Nephron progenitor cell (in vitro differentiated cells): Measurements from ENCODE around the gene MORN3.
A peak's percentile ranks its signal among the peaks of the same experiment; 100 is the strongest.
"Not testable (repeated sequence)": the region's sequence is repeated elsewhere in the genome, so short reads cannot be mapped to it uniquely, and the experiment has no call there.

Source experiments
- DNase-seq: peaks from one replicate; pipeline ENCODE4 v3.0.0; 2021
- H3K27ac Mint-ChIP-seq: 2 replicates; pipeline ENCODE4 v1.8.0; 2021; ENCODE audit warnings: mild to moderate bottlenecking, moderate library complexity, mixed read lengths
- H3K27me3 Mint-ChIP-seq: 2 replicates; pipeline ENCODE4 v1.8.0; 2021; ENCODE audit warnings: mild to moderate bottlenecking, low read depth, mixed read lengths; ENCODE audit not compliant: poor library complexity
- H3K36me3 Mint-ChIP-seq: 2 replicates; pipeline ENCODE4 v1.8.0; 2021; ENCODE audit warnings: low read depth, mixed read lengths
- H3K4me1 Mint-ChIP-seq: 2 replicates; pipeline ENCODE4 v1.8.0; 2021; ENCODE audit warnings: mixed read lengths
- H3K4me3 Mint-ChIP-seq: 2 replicates; pipeline ENCODE4 v1.8.0; 2021; ENCODE audit warnings: mild to moderate bottlenecking, moderate library complexity, mixed read lengths
- H3K9me3 Mint-ChIP-seq: 2 replicates; pipeline ENCODE4 v1.8.0; 2021; ENCODE audit warnings: mild to moderate bottlenecking, moderate library complexity, mixed read lengths
- CTCF ChIP-seq: fragments of 200-600 bp; sonication (generic); IDR thresholded peaks from 2 replicates; pipeline ENCODE4 v1.5.0; 2021; ENCODE audit warnings: antibody characterized with exemption

Gene MORN3

DNA sequence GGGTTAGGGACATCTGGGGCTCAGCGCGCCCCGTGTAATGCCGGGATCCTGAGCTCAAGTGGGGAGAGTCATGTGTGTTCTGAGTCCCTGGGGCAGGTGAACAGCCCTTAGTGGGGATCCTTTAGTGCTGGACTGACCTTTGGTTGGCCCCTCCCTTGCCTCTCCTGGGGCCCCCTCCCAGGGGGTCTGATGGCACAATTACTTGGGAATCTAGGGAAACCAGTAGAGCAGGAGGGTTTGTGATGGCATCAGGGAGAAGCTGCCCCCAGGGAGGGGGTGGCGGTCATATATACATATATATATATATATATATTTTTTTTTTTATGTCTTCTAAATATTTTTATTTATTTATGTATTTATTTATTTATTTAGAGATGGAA, at the start of gene MORN3:
MORN3 (minus strand) TSS at position 134 of the 380 bp plus-strand sequence. CDS start 171 bp downstream, outside the sequence.
- Mint-ChIP-seq H3K9me3 (no peaks in the 10 kb centered on the region), H3K27ac (no peak within 1 kb of the TSS), H3K27me3 (peaks cover 5% of the 10 kb centered on the region), H3K36me3 (no peaks in the 10 kb centered on the region), H3K4me1 (peaks cover 31% of the 10 kb centered on the region), H3K4me3 (no peak within 1 kb of the TSS)
- no peak for DNase-seq
- TF ChIP-seq CTCF = no peak

DNA sequence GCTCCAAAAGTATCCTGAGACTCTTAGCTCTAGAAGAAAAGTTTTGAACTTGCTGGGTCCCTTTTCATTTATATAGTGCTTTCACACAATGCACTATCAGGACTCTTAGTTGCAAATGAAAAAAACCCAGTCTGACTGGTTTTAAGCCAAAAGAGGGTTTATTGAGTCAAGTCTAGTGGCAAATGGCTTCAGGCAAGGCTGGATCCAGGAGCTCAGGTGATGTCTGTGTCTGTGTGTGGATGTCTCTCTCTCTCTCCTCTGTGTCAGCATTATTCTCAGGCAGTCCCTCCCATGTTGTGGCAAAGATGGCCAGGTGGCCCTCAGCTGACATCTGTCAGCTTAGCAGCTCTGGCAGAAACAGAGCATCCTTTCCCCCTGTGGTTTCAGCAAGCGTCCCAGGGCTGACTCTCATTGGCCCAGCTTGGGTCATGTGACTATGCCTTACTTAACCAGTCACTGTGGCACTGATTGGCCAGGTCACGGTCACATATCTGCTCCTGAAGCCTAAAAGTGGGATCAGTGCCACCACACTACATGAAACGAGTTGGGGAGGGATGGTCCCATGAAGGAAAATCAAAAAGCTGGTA, 49.3 kb upstream of the MORN3 start:
- no peak for DNase-seq
- H3K4me3 Mint-ChIP-seq = no peak overlapping the region
- no peaks in the 10 kb centered on the region for H3K9me3 Mint-ChIP-seq
- H3K27me3 Mint-ChIP-seq = peaks cover 5% of the 10 kb centered on the region
- H3K36me3 Mint-ChIP-seq = peaks cover 12% of the 10 kb centered on the region
- peaks cover 54% of the 10 kb centered on the region for H3K4me1 Mint-ChIP-seq
- no peak for TF ChIP-seq CTCF
- H3K27ac Mint-ChIP-seq = peak overlapping the region; percentile 29

GRCh38 chr12:121717041-121717699, 47.7 kb upstream of the MORN3 start:
- H3K27ac Mint-ChIP-seq = peak overlapping the region; percentile 99
- peak; percentile 53 for DNase-seq

GRCh38 chr12:121715862-121716435, 46.5 kb upstream of the MORN3 start:
- Mint-ChIP-seq H3K4me1 (peaks cover 72% of the 10 kb centered on the region), H3K9me3 (no peaks in the 10 kb centered on the region), H3K27ac (peak overlapping the region; percentile 66), H3K4me3 (no peak overlapping the region), H3K36me3 (peaks cover 4% of the 10 kb centered on the region), H3K27me3 (peaks cover 5% of the 10 kb centered on the region)
- DNase-seq = no peak
- no peak for TF ChIP-seq CTCF

More at GRCh38 chr12:121717041-121717699, 47.7 kb upstream of the MORN3 start:
- Mint-ChIP-seq H3K4me1 (peaks cover 65% of the 10 kb centered on the region), H3K4me3 (peak overlapping the region; percentile 31), H3K9me3 (no peaks in the 10 kb centered on the region), H3K36me3 (peaks cover 4% of the 10 kb centered on the region), H3K27me3 (peaks cover 5% of the 10 kb centered on the region)
- no peak for TF ChIP-seq CTCF

DNA sequence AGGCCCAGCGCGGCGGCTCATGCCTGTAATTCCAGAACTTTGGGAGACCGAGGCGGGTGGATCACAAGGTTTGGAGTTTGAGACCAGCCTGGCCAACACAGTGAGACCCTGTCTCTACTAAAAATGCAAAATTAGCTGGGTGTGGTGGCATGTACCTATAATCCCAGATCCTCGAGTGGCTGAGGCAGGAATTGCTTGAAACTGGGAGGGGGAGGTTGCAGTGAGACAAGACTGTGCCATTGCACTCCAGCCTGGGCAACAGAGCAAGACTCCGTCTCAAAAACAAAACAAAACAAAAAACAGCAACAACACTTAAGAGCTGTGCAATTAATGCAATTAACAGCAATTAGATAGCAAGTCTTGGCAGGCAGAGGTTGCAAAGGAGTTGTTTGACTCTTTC, 45.6 kb upstream of the MORN3 start:
- not testable (repeated sequence) for H3K36me3 Mint-ChIP-seq, H3K27me3 Mint-ChIP-seq, H3K4me3 Mint-ChIP-seq, H3K9me3 Mint-ChIP-seq, DNase-seq
- Mint-ChIP-seq H3K27ac (peak overlapping the region; percentile 44), H3K4me1 (peaks cover 73% of the 10 kb centered on the region)

DNA sequence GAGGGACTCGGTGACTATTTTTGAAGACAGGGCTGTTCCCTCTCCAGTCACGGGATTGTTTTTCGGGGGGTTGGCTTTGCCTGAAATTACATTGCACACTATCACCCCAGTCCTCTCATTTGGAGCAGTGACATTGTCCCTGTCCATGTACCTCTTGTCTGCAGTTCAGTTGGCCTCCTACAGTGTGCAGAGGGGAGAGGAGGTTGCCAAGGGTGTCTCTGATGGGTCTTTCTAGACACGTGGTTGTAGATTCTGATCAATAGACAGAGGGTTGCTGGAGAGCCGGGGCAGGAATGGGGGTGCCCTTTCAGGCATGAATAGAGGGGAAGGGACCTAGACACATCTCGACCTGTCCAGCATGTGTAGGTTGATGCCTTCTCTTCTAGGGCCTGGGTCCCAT, 44.3 kb upstream of the MORN3 start:
- H3K27ac Mint-ChIP-seq = peak overlapping the region; percentile 54
- DNase-seq = no peak
- peak overlapping the region; percentile 87 for H3K4me3 Mint-ChIP-seq
- no peaks in the 10 kb centered on the region for H3K9me3 Mint-ChIP-seq
- peaks cover 75% of the 10 kb centered on the region for H3K4me1 Mint-ChIP-seq
- peaks cover 4% of the 10 kb centered on the region for H3K36me3 Mint-ChIP-seq
- TF ChIP-seq CTCF = no peak
- peaks cover 9% of the 10 kb centered on the region for H3K27me3 Mint-ChIP-seq
